BJ (cell line): ENCODE data around the gene TP53I13. TPM values are rescaled to one million over a fixed set of nuclear protein-coding genes. Genes with fewer than 3 reads are reported as not detected.

ENCODE experiments used
- CTCF ChIA-PET: fragments of 350-600 bp; formaldehyde crosslinking; extraction: SDS; loops from one replicate; lab custom pipeline; 2021; ENCODE audit warnings: antibody characterized with exemption, inconsistent platforms; lab: Yijun Ruan, JAX
- POLR2A ChIA-PET: fragments of 300-600 bp; sonication (Branson Sonifier 250); formaldehyde crosslinking; extraction: SDS; loops from one replicate; lab custom pipeline; 2021; ENCODE audit warnings: antibody characterized with exemption; lab: Charles Lee
- DNase-seq: peaks from one replicate; pipeline ENCODE4 v3.0.0-alpha.2; 2011; ENCODE audit warnings: low read depth
- H3K27me3 ChIP-seq: 2 replicates; pipeline ENCODE4 v1.6.0; 2011; ENCODE audit warnings: low read length; ENCODE audit not compliant: control insufficient read depth, insufficient read depth
- H3K36me3 ChIP-seq: 2 replicates; pipeline ENCODE4 v1.5.1; 2011; ENCODE audit warnings: low read length; ENCODE audit not compliant: control insufficient read depth, insufficient read depth
- H3K4me3 ChIP-seq: 2 replicates; pipeline ENCODE4 v1.5.1; 2011; ENCODE audit warnings: low read depth, mild to moderate bottlenecking, control low read depth, low read length
- polyA plus RNA-seq: library from polyadenylated mRNA; depleted of rRNA; stranded (reverse); fragments of >200 nt; gene quantifications from 2 replicates; pipeline ENCODE4 v1.2.3, GENCODE V29; 2011
- TF ChIP-seq, protein P1 (sequence below): IDR thresholded peaks from 2 replicates; pipeline ENCODE4 v1.5.1; 2011; ENCODE audit warnings: low read depth, mild to moderate bottlenecking, control low read depth, inconsistent platforms, low read length, moderate library complexity; ENCODE audit not compliant: insufficient read depth

Gene TP53I13
- polyA plus RNA-seq, 1 experiment, result 38.7 TPM

DNA sequence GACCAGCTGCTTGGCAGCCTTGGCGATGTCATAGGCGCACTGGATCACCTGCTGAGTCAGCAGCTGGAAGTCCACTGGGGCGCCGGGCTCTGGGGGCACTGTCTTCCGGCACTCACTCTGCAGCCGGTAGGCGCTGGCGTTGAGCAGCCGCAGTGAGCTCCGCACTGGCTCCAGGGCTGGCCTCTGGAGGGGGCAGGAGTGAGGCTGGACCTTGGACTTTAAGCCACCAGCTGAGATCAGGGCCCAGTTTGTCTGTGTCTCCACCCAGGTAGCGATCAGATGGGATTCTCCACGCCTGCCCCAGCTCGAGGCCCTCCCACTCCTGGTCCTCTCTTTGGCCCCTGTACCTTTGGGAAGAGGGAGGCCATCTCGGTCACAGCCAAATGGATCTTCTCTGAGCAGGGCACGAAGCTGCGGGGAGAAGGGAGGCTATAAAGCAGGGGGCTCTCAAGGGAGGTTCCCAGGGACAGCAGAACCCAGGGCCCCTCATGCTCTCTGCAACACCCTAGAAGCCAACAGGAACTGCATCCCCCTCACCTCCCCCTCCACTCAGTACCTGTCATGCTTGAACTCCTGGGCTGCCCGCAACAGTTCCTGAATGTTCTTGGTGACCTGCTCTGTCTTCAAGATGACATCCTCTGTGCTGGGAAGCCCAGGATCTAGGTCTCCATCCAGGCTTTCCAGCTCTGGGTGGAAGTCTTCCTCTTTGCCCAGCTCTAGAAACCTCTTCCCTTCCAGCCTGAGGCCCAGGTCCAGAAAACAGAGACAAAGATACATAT, 6.4 kb downstream of the TP53I13 start:
- ChIA-PET CTCF (interaction anchor here (0.7 to 6.7 kb wide), 6 partner anchors 8 to 356 kb away, joined by 3 to 59 read pairs (median 22); no protein-coding TSS in a partner anchor), POLR2A (no interaction called here)
- TF ChIP-seq, protein P1, sequence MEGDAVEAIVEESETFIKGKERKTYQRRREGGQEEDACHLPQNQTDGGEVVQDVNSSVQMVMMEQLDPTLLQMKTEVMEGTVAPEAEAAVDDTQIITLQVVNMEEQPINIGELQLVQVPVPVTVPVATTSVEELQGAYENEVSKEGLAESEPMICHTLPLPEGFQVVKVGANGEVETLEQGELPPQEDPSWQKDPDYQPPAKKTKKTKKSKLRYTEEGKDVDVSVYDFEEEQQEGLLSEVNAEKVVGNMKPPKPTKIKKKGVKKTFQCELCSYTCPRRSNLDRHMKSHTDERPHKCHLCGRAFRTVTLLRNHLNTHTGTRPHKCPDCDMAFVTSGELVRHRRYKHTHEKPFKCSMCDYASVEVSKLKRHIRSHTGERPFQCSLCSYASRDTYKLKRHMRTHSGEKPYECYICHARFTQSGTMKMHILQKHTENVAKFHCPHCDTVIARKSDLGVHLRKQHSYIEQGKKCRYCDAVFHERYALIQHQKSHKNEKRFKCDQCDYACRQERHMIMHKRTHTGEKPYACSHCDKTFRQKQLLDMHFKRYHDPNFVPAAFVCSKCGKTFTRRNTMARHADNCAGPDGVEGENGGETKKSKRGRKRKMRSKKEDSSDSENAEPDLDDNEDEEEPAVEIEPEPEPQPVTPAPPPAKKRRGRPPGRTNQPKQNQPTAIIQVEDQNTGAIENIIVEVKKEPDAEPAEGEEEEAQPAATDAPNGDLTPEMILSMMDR, result no peak
- H3K36me3 ChIP-seq, result peaks cover 26% of the 10 kb centered on the region
- no peak for DNase-seq
- H3K4me3 ChIP-seq, result no peak overlapping the region
- H3K27me3 ChIP-seq, result no peaks in the 10 kb centered on the region

DNA sequence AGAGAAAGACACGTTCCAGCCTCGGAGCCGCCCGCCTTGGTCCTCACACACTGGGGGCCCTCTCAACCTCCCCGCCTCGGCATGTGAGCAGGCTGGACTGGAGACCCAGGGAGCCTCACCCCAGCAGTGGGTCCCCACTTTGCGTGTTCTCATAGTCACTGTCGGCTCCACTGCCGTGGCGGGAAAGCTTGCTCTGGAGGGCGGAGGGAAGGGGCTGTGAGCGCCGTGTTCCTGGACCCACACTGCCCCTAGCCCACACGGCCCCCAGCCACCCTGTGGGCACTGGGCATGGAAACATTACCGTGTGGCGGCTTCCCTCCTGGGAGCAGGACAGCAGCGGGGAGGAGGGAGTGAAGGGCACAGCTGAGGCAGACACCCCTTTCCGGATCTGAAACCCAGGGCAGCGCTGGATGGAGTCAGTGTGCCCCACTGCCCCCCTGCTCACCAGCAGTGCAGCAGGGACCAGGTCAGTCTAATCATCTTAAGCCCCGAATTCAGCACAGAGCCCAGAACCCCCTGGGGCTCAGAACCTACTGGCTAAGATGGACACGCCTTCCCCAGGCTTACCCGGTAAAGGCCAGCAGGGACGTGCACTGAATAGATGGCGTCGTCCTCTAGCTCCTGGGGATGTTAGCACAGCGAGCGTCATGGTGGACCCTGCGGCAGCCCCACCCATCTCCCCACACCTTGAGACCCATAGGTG, 7.2 kb downstream of the TP53I13 start:
- DNase-seq, result no peak
- TF ChIP-seq, protein P1, result no peak
- Histone ChIP-seq H3K4me3 (no peak overlapping the region), H3K36me3 (peaks cover 26% of the 10 kb centered on the region), H3K27me3 (no peaks in the 10 kb centered on the region)
- POLR2A ChIA-PET, result no interaction called here
- CTCF ChIA-PET, result interaction anchor here (1.2 to 6.7 kb wide), 4 partner anchors 9 to 206 kb away, joined by 3 to 59 read pairs (median 14); no protein-coding TSS in a partner anchor

DNA sequence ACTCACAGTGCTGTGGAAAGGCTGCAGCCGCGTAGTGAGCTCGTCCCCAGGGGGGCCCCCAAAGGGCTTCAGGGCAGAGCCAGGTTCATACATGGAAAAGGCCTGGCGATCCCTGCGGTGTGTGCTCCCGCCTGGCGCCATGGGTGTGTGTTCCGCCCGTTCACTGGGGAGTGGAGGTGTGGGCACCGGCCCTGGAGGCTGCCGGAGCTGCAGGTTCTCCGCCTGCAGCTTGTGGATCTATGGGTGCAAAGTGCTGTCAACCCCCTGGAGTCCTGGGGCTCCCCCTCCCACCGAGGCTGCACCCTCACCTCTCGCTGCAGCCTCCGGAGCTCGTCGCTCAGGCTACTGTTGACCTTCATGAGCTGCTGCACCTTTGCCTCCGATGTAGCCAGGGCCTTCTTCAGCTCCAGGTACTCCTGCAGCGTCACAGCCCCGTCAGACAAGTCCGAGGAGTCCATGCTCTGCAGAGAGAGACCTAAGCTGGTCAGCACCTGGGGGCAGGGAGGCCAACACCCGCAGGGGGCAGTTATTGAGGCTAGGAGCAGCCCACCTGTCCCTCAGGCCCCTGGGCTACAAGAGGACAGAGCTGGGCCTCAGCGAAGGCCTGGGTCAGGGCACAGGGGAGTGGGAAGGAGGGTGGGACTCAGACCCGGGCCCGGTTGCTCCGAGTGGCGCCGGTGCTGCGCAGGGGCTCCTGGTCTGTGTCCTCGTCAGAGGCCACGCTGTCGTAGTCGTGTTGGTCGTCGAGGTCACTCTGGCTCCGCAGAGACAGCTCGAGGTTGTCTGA, 7.9 kb downstream of the TP53I13 start:
- Histone ChIP-seq H3K27me3 (no peaks in the 10 kb centered on the region), H3K36me3 (peaks cover 29% of the 10 kb centered on the region), H3K4me3 (no peak overlapping the region)
- ChIA-PET POLR2A (no interaction called here), CTCF (interaction anchor here (0.5 to 6.7 kb wide), 5 partner anchors 8 to 379 kb away, joined by 3 to 59 read pairs (median 5); no protein-coding TSS in a partner anchor)
- DNase-seq, result no peak
- TF ChIP-seq, protein P1, result no peak

DNA sequence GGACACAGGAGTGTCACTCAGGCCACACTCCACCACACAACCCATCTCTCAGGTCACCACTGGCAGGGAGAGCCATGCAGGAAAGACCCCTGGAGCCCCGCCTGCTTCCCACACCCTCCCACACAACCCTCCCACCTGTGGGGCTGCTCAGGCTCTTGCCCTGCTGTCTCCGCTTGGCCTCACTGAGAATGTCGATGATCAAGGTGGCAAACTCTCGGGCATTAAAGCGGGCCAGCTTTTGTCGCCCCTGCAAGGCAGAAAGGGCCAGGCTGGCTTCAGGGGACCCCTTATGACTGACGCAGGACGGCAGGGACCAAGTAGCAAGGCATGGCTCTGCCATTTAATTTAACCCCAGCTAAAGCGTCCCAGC, 8.5 kb downstream of the TP53I13 start:
- Histone ChIP-seq H3K36me3 (peaks cover 32% of the 10 kb centered on the region), H3K27me3 (no peaks in the 10 kb centered on the region), H3K4me3 (no peak overlapping the region)
- no peak for DNase-seq
- ChIA-PET CTCF (interaction anchor here (0.5 to 6.7 kb wide), 3 partner anchors 14 to 378 kb away, joined by 5 to 59 read pairs (median 26); no protein-coding TSS in a partner anchor), POLR2A (no interaction called here)
- TF ChIP-seq, protein P1, result no peak
